ENCODE results near the gene ACO2. TPM values are rescaled to one million over a fixed set of nuclear protein-coding genes. Genes with fewer than 3 reads are reported as not detected.

ACO2 gene
- total and polyA plus RNA-seq, 2 of the 13 experiments (the other 11 are each of a cell fraction or from before 2014, with no cell fraction given): 19.2 to 45.6 TPM

DNA sequence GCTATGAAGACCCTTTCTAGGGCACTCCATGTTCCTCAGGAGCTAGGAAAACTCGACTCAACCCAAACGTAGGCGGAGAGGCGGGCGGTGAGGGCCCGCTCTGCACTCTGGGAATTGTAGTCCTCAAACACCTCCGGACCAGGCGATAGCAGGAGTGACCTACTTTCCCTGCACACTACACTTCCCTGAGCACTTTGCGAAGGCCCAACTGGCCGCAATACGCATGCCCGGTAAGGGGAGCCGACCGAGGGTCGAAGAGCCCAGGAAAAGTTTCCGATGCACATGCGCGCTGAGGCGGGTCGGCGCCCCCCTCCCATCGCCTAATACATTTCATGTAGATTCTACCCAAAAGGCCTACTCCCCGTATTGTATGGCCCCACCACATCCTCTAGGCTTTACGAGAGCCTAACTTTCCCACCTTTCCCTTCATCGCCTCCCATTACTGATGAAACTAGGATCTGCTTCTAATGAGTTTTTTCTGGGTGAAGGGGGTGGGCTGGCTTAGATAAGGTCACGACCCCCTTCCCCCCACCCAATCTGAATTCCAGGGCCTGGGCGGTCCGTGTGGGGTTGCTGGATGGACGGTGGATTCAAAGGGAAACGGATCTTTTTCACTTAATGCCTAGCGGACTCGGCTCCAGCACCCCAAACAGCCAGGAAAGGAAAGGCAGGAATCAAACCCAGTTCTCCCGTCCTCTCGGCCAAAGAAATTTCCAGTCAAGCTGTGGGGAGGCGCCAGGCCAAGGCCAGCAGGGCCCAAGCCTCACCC is 24.4 kb upstream of the ACO2 start (continued):
- TF ChIP-seq SNAPC4 (CRISPR knock-in tag; IDR thresholded peaks at IDR 0.05): peak; percentile 82
- TF ChIP-seq TARDBP (CRISPR knock-in tag; IDR thresholded peaks at IDR 0.05): no peak
- TF ChIP-seq PAWR (CRISPR knock-in tag; IDR thresholded peaks at IDR 0.05; ENCODE audit: borderline replicate concordance): no peak
- TF ChIP-seq CREB1 (IDR thresholded peaks at IDR 0.05): no peak
- TF ChIP-seq CREB1 (CRISPR knock-in tag; IDR thresholded peaks at IDR 0.05): peak; percentile 83
- TF ChIP-seq PTBP1 (IDR thresholded peaks at IDR 0.05; ENCODE audit: low read depth, low read length, poor library complexity, severe bottlenecking): no peak
- no peak for TF ChIP-seq HOXA5 (CRISPR knock-in tag; IDR thresholded peaks at IDR 0.05)
- TF ChIP-seq SP140L (CRISPR knock-in tag; IDR thresholded peaks at IDR 0.05; ENCODE audit: borderline replicate concordance): no peak
- no peak for TF ChIP-seq TFDP1 (CRISPR knock-in tag; IDR thresholded peaks at IDR 0.05; ENCODE audit: borderline replicate concordance)
- TF ChIP-seq TRIM24 (CRISPR knock-in tag; IDR thresholded peaks at IDR 0.05): no peak
- TF ChIP-seq HNF4G (IDR thresholded peaks at IDR 0.05; ENCODE audit: borderline replicate concordance, low read depth, low read length): no peak
- 0 out of 2 replicates have a peak, but pooled peaks have one; percentile 47 for TF ChIP-seq HNF4G (CRISPR knock-in tag; IDR thresholded peaks at IDR 0.05; ENCODE audit: borderline replicate concordance, low read depth)
- peak; percentile 41; the same call in 1 of the 2 replicates for TF ChIP-seq MED13 (CRISPR knock-in tag; IDR thresholded peaks at IDR 0.05)
- TF ChIP-seq USF2 (IDR thresholded peaks at IDR 0.05; ENCODE audit: low read depth, low read length): no peak
- TF ChIP-seq USF2 (CRISPR knock-in tag; IDR thresholded peaks at IDR 0.05; ENCODE audit: borderline replicate concordance): no peak
- no peak for TF ChIP-seq ZBTB1 (CRISPR knock-in tag; IDR thresholded peaks at IDR 0.05; ENCODE audit: borderline replicate concordance)
- TF ChIP-seq, protein P1, sequence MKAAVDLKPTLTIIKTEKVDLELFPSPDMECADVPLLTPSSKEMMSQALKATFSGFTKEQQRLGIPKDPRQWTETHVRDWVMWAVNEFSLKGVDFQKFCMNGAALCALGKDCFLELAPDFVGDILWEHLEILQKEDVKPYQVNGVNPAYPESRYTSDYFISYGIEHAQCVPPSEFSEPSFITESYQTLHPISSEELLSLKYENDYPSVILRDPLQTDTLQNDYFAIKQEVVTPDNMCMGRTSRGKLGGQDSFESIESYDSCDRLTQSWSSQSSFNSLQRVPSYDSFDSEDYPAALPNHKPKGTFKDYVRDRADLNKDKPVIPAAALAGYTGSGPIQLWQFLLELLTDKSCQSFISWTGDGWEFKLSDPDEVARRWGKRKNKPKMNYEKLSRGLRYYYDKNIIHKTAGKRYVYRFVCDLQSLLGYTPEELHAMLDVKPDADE (CRISPR knock-in tag; IDR thresholded peaks at IDR 0.05): no peak

All from HepG2 (cell line).